Measurements from ENCODE around the gene CD59.

DNA sequence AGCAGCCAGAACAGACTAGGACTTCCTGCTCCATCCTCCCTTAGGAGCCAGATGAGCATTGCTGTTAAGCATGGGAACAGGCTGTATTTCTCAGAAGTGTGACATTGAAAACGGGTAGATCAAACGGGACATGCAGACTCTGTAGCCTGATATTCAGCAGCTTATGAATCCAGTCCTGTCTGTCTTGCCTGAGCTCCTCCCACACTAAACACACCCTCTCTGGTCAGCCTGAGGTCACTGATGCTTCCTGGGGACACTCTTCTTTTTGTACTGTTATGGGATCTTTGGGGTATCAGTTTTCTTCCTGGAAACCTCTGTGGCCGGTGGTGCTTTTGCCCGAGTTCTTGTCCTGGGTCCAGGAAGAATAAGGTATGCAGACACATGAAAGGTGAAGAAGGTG is 71.4 kb downstream of the CD59 start:
- TF ChIP-seq, protein P1, sequence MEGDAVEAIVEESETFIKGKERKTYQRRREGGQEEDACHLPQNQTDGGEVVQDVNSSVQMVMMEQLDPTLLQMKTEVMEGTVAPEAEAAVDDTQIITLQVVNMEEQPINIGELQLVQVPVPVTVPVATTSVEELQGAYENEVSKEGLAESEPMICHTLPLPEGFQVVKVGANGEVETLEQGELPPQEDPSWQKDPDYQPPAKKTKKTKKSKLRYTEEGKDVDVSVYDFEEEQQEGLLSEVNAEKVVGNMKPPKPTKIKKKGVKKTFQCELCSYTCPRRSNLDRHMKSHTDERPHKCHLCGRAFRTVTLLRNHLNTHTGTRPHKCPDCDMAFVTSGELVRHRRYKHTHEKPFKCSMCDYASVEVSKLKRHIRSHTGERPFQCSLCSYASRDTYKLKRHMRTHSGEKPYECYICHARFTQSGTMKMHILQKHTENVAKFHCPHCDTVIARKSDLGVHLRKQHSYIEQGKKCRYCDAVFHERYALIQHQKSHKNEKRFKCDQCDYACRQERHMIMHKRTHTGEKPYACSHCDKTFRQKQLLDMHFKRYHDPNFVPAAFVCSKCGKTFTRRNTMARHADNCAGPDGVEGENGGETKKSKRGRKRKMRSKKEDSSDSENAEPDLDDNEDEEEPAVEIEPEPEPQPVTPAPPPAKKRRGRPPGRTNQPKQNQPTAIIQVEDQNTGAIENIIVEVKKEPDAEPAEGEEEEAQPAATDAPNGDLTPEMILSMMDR (IDR thresholded peaks at IDR 0.05; ENCODE audit: low read depth, low read length) = no peak
- TF ChIP-seq POLR2A (IDR thresholded peaks at IDR 0.05; ENCODE audit: extremely low read depth, insufficient read length) = no peak
- TF ChIP-seq, protein P2, sequence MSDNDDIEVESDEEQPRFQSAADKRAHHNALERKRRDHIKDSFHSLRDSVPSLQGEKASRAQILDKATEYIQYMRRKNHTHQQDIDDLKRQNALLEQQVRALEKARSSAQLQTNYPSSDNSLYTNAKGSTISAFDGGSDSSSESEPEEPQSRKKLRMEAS (IDR thresholded peaks at IDR 0.05; ENCODE audit: low read depth, low read length) = no peak

Measured in NB4 (cell line).